ENCODE results near the gene TERF2IP.

DNA sequence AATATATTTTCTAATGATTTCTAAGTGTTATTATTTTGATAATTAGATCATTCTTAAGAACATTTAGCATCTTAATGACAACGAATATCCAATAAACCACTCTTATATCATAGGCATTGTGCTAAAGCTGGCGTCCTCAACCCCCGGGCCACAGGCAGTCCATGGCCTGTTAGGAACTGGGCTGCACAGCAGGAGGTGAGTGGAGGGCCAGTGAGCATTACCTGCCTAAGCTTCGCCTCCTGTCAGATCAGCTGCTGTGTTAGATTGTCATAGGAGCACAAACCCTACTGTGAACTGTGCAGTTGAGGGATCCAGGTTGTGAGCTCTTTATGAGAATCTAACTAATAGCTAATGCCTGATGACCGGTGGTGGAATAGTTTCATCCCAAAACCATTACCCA is 50.0 kb downstream of the TERF2IP start:
- TF ChIP-seq EP300 (IDR thresholded peaks at IDR 0.05), result no peak
- TF ChIP-seq POLR2A (IDR thresholded peaks at IDR 0.05), result no peak
- TF ChIP-seq, protein P1, sequence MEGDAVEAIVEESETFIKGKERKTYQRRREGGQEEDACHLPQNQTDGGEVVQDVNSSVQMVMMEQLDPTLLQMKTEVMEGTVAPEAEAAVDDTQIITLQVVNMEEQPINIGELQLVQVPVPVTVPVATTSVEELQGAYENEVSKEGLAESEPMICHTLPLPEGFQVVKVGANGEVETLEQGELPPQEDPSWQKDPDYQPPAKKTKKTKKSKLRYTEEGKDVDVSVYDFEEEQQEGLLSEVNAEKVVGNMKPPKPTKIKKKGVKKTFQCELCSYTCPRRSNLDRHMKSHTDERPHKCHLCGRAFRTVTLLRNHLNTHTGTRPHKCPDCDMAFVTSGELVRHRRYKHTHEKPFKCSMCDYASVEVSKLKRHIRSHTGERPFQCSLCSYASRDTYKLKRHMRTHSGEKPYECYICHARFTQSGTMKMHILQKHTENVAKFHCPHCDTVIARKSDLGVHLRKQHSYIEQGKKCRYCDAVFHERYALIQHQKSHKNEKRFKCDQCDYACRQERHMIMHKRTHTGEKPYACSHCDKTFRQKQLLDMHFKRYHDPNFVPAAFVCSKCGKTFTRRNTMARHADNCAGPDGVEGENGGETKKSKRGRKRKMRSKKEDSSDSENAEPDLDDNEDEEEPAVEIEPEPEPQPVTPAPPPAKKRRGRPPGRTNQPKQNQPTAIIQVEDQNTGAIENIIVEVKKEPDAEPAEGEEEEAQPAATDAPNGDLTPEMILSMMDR (IDR thresholded peaks at IDR 0.05), result no peak
- TF ChIP-seq POLR2AphosphoS5 (IDR thresholded peaks at IDR 0.05), result no peak

Measured in suprapubic skin (tissue), 4 donors.